Amniotic epithelial cell (primary cell): Measurements from ENCODE around the gene PRICKLE1.
"Not testable (repeated sequence)": the region's sequence is repeated elsewhere in the genome, so short reads cannot be mapped to it uniquely, and the experiment has no call there.

Experiments
- DNase-seq: peaks from one replicate; pipeline ENCODE4 v3.0.0-alpha.2; 2010; ENCODE audit warnings: low read depth

PRICKLE1 gene

DNA sequence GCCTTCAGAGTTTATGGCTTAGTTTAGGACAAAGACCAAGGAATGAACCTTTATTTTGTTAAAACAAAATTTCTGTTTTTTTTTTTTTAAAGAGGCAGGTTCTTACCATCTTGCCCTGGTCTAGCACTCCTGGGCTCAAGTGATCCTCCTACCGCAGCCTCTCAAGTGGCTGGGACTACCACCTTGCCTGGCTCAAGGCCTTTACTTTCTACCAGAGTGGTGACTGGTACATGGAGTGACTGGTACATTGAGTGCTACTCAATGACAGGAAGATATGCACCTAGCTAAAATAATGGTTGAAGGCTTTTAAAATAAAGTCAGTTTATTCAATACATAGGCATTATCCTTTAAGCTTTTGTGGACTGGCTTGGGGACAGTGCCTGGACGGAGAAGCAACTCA lies 32.6 kb downstream of the PRICKLE1 start:
- DNase-seq: no peak

DNA sequence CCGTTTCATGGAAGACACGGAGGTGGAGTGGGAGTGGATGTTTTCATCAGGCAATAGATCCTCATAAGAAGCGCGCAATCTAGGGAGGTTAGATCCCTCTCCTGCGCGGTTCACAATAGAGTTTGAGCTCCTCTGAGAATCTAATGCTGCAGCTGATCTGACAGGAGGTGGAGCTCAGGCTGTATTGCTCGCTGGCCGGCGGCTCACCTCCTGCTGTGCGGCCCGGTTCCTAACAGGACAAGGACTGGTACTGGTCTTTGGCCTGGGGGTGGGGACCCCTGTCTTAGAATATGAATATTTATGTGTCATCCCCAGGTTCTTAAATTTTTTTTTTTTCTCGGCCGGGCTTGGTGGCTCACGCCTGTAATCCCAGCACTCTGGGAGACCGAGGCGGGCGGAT lies 36.7 kb downstream of the PRICKLE1 start:
- DNase-seq: no peak

DNA sequence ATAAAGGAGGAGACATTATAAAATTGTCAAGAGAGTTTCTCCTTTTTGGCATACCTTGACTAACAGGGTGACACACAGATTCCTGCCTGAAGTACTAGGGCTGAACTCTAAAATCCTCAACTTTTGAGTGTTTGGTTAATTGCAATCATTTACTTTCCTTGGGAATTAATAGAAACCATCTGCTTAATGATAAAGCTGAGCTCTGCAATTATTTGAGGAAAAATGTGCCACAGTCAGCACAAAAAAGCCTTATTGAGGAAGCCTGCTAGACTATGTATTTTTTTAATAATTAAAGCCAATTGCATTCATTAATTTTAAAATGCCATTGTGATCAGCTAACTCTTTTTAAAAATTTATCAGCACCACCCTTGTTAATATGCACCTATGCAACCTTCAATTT lies 38.7 kb downstream of the PRICKLE1 start:
- no peak for DNase-seq

DNA sequence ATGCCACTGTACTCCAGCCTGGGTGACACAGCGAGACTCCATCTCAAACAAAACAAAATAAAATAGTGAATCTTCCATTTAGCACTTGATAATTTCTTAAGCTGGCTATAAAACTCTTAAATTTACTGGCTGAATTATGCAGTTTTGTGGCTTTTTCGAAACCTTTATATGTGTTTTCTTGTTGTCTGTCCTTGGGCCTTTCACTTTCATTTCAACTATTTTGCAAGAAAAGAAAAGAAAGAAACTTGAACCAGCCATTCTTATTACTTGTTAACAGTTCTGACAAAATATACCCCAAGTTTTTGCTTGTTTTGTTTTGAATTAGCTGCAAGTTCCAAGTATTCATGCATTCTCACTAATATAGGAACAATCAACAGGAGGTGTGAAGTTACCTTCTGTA lies 42.8 kb downstream of the PRICKLE1 start:
- no peak for DNase-seq

DNA sequence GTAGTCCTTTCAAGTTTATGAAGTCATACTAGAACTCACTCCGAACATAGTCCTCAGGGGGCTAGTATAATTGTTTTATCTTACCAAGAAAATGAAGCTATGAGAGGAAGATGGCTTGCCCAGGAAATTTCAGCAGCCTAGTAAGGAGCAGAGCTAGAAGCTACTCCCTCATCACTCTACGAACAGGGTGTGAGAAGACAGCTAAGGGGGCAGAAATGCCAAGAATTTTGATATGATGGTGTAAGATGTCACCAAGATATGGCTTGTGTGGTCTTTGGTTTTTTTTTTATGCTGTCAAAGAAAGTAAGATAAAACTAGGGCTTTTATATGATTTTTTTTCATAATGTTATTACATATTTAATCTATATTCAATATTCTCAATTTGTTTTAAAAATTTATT lies 47.6 kb downstream of the PRICKLE1 start:
- no peak for DNase-seq

DNA sequence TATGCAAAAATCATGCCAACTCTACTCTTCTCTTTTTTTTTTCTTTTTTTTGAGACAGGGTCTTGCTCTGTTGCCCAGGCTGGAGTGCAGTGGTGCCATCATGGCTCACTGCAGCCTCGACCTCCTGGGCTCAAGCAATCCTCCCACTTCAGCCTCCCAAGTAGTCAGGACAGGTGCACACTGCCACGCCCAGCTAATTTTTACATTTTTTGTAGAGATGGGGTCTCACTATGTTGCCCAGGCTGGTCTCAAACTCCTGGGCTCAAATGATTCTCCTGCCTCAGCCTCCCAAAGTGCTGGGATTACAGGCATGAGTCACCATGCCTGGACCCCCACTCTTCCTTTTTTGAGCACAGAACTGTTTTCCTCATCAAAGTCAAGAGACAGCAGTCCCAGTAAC lies 48.2 kb downstream of the PRICKLE1 start:
- DNase-seq: not testable (repeated sequence)

DNA sequence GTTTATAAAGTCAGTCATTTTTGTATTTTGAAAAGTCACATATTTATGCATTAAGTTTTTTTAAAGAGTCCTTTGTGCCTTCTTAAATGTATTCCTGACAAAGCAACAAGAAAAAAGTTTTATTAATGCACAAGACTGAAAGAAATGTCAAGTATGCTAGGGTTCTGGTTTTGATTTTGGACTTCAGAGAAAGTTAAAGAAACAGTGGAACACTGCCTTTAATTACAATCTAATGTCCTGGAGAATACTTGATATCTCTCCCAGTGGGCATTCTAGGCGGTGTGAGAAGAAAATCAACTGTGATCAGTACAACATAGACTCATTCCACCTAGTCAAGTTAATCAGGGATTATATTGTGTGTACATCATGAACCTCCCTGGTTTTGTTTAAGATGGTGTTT lies 49.9 kb downstream of the PRICKLE1 start:
- no peak for DNase-seq

DNA sequence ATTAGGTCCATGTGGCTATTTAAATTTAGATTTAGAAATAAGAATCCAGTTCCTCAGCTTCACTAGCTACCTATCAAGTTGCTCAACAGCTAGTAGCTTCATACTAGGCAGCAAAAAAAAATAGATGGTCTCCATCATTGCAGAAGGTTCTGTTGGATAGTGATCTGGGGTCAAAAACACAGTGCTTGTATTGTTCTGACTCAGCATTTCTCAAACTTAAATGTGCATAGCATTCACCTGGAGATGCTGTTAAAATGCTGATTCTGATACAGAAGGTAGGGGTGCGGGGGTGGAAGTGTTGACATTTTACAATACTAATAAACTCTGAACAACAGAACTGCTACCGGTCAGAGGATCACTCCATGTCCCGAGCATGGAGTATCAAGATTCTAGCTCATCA lies 51.3 kb downstream of the PRICKLE1 start:
- no peak for DNase-seq

DNA sequence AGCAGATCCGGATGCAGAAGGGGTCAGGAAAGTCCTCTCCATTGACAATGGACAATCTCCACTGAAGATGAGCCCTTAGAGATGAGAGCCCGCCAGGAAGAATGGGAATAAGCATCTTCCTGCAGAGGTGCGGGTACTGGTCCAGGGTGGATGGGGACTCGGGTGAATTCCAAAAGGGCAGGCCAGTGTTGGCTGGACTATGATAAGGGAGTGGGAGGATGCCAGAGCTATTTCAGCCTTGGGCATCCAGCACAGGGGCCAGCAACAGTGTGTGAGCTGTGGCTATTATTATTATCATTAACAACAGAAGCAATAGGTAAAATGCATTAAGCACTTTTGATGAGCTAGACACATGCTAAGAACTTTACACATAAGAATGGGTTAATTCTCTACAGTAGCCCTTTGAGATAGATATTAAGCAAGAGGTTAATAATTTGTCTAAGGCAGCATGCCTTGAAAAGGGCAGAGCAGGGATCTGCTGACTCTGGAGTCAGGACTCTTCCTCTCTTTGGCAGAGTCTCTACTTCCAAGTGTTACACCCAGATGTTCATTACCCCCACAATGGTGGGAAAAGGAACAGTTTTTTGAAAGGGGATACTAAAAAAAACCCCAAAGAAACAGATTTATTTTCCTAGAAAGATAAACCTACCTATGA lies 55.2 kb downstream of the PRICKLE1 start:
- no peak for DNase-seq

DNA sequence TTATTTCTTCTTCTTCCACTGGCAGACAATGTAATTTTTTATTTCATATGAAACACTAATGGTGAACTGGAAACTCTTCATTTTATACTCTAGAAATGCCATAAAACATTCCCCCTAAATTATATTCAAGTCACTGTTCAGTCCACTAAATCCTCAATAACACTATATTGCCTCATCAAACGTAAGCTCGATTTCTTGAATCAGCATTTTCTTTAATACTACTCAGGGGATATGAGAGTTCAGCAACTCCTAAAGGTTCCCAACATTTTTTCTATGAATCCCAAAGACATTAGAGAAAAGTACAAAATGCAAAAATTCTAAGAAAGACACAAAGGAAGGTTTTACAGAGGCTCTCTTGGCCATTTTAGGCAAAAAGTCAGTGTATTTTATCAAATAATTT lies 59.3 kb downstream of the PRICKLE1 start:
- no peak for DNase-seq

DNA sequence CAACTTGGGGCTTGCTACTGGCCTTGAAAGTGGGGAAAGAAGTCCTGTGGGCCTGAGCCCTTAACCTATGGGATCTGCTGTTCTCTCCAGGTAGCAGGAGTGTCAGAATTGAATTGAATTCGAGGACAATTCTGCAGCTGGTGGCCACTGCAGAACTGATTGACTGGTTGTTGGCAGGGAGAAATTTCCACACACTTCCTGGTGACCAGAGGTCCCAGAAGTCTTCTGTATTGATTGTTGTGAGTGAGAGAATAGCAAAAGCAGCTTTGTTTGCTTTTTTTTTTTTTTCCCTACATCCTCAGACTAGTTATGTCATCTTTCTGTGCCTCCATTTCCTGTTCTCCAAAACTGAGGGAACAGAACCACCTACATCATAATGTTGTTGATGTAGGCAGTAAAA lies 64.1 kb downstream of the PRICKLE1 start:
- no peak for DNase-seq

DNA sequence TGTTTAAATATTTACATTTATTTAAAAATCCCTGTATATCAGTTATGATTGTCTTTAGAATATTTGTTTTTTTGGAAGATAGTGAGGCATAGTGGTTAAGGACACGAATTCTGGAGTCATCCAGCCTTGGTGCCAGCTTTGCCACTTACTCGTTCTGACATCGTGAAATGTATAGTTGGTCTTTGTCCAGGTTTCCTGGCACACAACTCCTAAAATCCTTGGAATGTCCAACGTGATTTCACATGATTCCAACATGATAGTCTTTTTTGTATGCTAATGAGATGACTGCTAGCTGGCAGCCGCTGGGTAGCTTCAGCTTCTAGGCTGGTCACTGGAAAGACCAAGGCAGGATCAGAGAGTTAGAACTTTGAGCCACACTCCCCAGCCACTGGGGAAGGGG lies 64.8 kb downstream of the PRICKLE1 start:
- no peak for DNase-seq

DNA sequence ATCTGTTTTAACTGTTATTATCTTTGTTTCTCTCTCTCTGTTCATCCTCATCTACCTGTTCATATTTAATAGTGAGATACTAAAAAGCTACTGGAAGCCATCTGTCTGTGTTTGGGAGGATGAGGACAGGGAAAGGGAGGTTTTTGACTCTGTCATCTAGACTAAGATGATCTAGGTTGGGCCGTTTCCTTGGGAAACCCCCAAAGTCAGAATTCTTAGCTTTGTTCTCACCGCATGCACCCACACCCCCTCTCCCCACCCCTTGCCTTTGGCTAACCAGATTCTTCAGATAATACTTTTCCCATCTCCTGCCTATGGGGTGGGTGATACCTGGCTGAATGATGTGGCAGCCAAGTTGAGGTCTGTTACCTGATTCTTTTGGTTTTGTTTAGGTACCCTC lies 73.0 kb downstream of the PRICKLE1 start:
- no peak for DNase-seq

DNA sequence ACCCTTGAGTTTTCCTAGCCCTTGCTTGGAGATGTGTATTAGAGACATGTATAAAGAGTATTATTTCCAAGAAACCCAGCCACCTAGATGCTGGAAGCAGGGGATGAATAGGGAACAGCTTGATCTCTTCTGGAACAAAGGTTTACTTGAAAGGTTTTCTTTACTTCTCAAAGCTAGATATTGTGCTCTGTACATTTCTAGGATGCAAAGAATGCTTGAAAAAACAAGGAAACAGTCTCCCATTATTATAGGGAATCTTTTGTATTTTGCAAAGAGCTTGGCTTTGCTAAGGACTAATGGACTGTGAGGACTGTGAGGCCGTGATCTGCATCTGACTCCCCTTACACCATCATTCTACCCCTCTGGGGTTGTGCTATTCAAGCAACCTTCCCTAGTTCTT lies 77.9 kb downstream of the PRICKLE1 start:
- DNase-seq: no peak

DNA sequence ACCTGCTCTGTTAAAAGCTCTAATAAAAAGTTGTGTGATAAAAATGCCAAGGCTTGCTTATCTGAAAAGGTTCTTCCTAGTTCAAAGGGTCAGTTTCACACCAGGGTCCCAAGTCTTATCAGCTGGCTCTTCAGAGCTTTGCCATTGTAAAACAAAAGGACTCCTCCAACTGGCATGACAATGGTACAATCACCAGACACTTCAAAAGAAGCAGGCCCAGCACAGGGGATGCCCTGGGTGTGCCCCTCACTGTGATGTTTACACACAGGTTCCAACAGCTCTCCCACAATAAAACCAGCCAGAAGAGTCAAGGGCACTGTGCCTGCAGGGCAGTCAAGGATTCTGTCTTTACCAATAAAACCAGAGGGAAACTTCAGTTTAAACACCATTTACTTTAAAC lies 78.7 kb downstream of the PRICKLE1 start:
- DNase-seq: no peak

DNA sequence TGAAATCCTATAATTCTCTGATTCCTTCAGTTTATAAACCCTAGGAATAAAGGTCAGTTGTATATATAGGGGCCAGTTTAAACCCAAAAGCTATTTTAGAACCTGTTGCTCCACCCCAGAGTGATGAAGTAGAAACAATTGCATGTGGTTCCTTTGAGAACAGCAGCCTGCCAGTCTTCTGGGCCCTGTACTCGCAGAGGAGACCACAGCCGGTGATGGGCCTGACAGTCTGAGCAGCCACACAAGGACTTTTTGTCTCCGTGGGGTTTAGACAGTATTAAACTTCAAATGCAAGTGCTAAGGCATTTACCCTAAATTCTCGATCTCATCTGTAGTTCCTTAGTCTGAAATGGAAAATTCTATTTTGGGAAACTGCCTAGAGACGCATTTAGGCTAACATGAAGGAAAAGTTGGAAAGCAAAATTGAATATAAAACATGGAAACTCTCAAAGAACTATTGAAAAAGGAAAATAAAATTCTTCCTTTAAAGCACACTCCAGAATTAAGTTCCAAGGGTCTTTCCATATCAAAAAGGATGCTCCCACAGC lies 80.6 kb downstream of the PRICKLE1 start:
- DNase-seq: no peak

DNA sequence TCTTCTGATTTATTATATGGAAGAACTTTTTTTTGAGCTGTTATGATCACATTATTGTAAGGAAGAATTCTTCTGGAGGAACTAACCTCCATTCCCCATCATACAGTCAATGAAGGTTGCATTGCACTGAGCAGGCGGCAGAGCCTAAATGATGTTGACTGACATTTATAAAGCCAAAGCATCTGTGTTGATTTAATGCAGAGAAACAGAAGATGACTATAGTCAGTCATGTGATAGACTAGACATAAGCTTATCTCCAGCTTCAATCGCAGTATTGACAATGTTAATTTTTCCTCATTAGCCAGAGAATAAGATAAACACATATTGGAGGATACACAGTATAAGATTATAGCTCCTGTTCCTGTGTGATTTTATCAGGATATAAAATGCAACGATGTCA lies 82.0 kb downstream of the PRICKLE1 start:
- DNase-seq: no peak

DNA sequence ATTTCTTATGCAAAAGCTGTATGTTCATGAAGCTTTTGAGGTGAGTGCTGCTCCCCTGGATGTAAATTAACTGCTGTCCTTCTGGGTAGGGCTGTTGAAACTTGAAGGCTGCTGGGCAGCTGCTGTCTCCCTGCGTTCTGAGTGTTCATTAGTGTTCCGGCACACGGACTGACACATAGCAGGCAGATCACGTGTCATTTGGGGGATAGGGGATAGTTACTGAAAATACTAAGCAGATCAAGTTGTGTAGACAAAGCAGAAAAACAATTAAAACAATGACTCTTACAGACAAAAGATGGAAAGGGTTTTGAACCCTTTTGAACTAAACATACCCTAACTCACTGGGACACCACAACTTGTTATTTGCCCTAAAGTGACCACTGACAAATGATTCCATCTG lies 82.5 kb downstream of the PRICKLE1 start:
- DNase-seq: no peak

DNA sequence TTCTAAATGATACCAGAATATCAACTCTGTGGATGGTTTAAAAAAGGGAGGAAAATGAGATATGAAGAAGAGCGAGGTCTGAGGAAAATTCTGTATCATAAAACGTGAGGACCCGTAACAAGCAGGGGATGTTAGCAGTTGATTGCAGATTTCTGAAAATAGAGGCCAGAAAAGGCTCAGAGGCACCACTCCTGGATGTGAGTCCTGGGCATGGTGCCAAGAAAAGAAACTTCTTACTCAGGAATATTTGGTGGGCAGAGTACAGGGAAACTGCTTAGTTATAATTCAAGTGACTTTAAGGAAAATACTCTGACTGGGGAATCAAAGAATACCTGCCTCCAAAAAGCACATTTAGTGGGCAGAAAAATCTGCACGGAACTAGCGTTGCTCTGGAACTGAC lies 85.5 kb downstream of the PRICKLE1 start:
- peak; percentile 27 for DNase-seq

DNA sequence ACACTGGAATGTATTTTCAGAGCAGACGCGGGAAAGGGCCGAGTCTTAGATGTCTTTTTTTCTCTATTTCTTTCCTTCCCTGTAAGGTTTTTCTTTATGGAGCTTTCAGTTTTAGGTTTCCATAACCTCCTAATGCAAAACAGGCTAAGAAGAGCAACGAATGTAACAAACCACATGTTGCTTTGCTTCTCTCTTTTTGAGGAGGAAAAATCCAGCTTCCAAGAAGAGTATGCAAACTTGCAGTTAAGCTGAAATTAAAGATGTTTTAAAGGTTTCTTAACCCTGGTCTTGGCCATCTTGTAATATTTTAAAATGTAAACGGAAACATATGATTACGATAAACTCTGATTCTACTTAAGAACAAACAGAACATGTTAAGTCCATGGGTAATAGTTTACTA lies 86.9 kb downstream of the PRICKLE1 start:
- DNase-seq: no peak

DNA sequence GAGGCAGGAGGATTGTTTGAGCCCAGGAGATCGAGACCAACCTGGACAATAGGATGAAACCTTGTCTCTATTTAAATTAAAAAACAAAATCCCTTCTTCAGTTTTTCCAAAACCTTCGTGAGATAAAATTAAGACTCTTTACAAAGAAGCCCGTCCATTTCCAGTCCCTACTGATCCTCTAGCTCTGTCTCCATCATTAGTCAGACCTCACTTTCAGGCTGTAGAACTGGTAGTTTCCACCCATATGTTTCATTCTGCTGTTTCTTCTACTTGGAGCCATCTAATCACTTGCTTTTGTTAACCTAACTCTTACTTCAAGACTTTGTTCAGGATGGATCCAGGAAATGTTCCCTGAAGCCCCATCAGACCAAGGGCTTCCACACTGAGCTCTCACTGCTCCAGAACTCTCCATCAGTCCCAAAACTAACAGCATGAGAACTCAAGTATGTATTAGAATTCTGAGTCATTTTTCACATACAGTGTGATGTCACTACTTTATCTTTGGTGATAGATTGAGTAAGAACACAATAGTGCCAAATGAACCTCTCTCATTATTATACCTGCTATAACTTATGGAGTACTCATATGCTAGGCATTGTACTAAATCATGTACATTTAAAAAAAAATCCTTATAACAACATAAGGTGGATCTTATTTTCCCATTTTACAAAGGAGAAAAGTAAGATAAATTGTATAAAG lies 90.8 kb downstream of the PRICKLE1 start:
- DNase-seq: no peak

DNA sequence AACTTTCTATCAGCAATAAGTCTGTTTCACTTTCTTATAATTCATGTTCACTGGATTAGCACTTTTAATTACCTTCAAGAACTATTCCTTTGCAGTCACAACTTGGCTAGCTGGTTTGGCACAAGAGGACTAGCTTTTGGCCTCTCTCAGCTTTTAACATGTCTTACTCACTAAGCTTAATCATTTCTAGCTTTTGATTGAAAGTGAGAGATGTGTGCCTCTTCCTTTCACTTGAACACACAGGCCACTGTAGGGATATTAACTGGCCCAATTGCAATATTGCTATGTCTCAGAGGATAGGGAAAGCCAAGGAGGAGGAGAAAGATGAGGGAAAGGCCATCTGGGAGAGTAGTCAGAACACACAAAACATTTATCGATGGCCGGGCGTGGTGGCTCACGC lies 92.7 kb downstream of the PRICKLE1 start:
- no peak for DNase-seq

DNA sequence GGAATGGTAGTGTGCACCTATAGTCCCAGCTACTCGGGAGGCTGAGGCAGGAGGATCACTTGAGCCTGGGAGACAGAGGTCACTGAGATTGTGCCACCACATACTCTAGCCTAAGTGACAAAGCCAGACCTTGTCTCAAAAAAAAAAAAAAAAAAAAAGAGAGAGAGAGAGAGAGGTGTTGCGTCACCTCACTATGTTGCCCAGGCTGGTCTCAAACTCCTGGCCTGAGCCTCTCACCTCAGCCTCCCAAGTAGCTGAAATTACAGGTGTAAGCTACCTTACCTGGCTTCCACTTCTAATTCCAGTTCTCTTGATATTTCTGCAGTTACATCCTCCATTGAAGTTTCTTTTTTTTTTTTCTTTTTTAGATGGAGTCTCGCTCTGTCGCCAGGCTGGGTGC lies 94.3 kb downstream of the PRICKLE1 start:
- DNase-seq: no peak

DNA sequence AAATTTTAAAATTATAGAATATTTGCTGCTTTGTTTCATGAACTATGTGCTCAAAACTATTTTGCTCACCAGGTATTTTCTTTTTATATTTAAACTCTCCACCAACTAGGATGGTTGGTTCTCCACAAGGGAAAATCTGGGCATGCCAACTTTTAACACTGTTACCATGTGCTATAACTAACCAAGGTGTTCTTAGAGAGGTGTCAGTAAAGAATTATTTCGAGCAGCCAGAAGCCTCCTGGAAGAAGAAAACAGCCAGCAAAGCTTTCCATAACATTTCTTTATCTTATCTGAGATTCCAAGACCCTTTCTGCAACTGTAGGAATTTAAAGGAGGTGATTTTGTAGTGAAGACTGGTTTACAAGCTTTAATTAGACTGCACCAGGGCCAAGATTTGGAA lies 97.3 kb downstream of the PRICKLE1 start:
- DNase-seq: no peak
